ENCODE data around the gene LRRC75B. TPM values are rescaled to one million over a fixed set of nuclear protein-coding genes. Genes with fewer than 3 reads are reported as not detected.

Gene LRRC75B
- total and polyA plus RNA-seq, 2 of the 13 experiments (the other 11 are each of a cell fraction or from before 2014, with no cell fraction given): 11.8 to 34.8 TPM

DNA sequence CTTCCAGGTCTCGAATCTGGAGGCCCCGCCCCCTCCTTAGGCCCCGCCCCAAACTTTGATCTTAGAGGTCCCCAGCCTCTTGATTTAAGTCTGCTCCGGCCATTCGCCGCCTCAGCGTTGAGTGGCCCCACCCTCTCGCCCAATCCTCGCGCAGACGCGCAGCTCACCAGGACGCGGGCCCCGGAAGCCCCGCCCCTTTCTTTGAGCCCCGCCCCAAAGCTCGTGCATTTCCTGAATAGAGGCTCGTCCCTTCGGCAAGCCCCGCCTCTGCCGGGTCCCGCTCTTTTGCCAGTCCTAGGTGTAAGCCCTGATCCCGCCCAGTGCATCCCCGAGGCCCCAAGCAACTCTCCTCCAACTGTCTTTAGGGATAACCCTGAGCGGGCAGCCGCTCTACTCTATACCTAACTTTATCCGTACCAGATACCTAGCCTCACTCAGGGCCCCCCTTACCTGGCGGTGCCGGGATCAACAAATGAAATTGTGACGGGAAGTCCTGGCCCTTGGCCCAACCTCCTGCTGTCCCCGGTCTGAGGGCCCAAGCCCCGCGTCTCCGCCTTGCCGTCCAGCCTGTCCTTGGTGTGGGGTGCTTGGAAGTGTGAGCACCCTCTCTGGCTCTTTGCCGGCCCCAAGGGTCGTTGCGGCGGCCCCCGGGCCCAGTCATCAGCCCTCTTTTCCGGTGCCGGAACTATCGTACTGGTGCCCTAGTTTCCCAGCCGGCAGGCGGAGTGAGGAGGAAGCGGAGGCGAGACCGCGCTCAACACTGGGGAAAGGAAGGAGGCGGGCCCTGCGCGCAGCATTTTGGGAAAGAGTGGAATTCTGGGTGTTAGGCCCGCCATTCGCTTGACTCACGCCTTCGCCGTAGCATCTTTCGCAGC is 37.5 kb downstream of the LRRC75B start, which contains the start of gene SNRPD3 (continued):
- TF ChIP-seq KLF15 (CRISPR knock-in tag; IDR thresholded peaks at IDR 0.05; ENCODE audit: borderline replicate concordance) (0 out of 2 replicates have a peak, but pooled peaks have one; percentile 72), MAZ (IDR thresholded peaks at IDR 0.05; ENCODE audit: borderline replicate concordance, low read depth, low read length) (peak; percentile 47; the same call in 1 of the 2 replicates), MAZ (CRISPR knock-in tag; IDR thresholded peaks at IDR 0.05; ENCODE audit: low read depth) (peak; percentile 60; the same call in 1 of the 2 replicates), ZNF263 (CRISPR knock-in tag; IDR thresholded peaks at IDR 0.05) (peak; percentile 62; the same call in 1 of the 2 replicates), POLR2AphosphoS5 (IDR thresholded peaks at IDR 0.05; ENCODE audit: low read depth, low read length) (peak; percentile 86), ZNF383 (CRISPR knock-in tag; IDR thresholded peaks at IDR 0.05; ENCODE audit: borderline replicate concordance) (no peak), PAWR (CRISPR knock-in tag; IDR thresholded peaks at IDR 0.05; ENCODE audit: borderline replicate concordance) (no peak), TBP (CRISPR knock-in tag; IDR thresholded peaks at IDR 0.05) (no peak), ASH2L (IDR thresholded peaks at IDR 0.05; ENCODE audit: insufficient read length, low read depth, low read length) (peak; percentile 98), SNAPC2 (CRISPR knock-in tag; IDR thresholded peaks at IDR 0.05) (no peak), TSC22D2 (CRISPR knock-in tag; IDR thresholded peaks at IDR 0.05; ENCODE audit: borderline replicate concordance) (peak; percentile 84; the same call in 1 of the 2 replicates), HNF4G (IDR thresholded peaks at IDR 0.05; ENCODE audit: borderline replicate concordance, low read depth, low read length) (no peak; the same call in 1 of the 2 replicates), HNF4G (CRISPR knock-in tag; IDR thresholded peaks at IDR 0.05; ENCODE audit: borderline replicate concordance, low read depth) (0 out of 2 replicates have a peak, but pooled peaks have one; percentile 37), ZNF567 (CRISPR knock-in tag; IDR thresholded peaks at IDR 0.05; ENCODE audit: borderline replicate concordance) (no peak), AKAP8 (CRISPR knock-in tag; IDR thresholded peaks at IDR 0.05) (peak; percentile 83), NFE2L2 (IDR thresholded peaks at IDR 0.05; ENCODE audit: low read length) (no peak), MXD4 (CRISPR knock-in tag; IDR thresholded peaks at IDR 0.05) (peak; percentile 74), CBX5 (CRISPR knock-in tag; IDR thresholded peaks at IDR 0.05; ENCODE audit: borderline replicate concordance) (peak; percentile 94)
- TF ChIP-seq, protein P1, sequence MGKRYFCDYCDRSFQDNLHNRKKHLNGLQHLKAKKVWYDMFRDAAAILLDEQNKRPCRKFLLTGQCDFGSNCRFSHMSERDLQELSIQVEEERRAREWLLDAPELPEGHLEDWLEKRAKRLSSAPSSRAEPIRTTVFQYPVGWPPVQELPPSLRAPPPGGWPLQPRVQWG (CRISPR knock-in tag; IDR thresholded peaks at IDR 0.05; ENCODE audit: borderline replicate concordance, low read depth): no peak
- TF ChIP-seq, protein P2, sequence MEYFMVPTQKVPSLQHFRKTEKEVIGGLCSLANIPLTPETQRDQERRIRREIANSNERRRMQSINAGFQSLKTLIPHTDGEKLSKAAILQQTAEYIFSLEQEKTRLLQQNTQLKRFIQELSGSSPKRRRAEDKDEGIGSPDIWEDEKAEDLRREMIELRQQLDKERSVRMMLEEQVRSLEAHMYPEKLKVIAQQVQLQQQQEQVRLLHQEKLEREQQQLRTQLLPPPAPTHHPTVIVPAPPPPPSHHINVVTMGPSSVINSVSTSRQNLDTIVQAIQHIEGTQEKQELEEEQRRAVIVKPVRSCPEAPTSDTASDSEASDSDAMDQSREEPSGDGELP (IDR thresholded peaks at IDR 0.05; ENCODE audit: borderline replicate concordance, low read depth): 0 out of 2 replicates have a peak, but pooled peaks have one; percentile 31
- TF ChIP-seq, protein P3, sequence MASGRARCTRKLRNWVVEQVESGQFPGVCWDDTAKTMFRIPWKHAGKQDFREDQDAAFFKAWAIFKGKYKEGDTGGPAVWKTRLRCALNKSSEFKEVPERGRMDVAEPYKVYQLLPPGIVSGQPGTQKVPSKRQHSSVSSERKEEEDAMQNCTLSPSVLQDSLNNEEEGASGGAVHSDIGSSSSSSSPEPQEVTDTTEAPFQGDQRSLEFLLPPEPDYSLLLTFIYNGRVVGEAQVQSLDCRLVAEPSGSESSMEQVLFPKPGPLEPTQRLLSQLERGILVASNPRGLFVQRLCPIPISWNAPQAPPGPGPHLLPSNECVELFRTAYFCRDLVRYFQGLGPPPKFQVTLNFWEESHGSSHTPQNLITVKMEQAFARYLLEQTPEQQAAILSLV (CRISPR knock-in tag; IDR thresholded peaks at IDR 0.05; ENCODE audit: borderline replicate concordance): peak; percentile 97
- TF ChIP-seq, protein P4, sequence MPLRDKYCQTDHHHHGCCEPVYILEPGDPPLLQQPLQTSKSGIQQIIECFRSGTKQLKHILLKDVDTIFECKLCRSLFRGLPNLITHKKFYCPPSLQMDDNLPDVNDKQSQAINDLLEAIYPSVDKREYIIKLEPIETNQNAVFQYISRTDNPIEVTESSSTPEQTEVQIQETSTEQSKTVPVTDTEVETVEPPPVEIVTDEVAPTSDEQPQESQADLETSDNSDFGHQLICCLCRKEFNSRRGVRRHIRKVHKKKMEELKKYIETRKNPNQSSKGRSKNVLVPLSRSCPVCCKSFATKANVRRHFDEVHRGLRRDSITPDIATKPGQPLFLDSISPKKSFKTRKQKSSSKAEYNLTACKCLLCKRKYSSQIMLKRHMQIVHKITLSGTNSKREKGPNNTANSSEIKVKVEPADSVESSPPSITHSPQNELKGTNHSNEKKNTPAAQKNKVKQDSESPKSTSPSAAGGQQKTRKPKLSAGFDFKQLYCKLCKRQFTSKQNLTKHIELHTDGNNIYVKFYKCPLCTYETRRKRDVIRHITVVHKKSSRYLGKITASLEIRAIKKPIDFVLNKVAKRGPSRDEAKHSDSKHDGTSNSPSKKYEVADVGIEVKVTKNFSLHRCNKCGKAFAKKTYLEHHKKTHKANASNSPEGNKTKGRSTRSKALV (CRISPR knock-in tag; IDR thresholded peaks at IDR 0.05): no peak; the same call in 1 of the 2 replicates
- TF ChIP-seq, protein P5, sequence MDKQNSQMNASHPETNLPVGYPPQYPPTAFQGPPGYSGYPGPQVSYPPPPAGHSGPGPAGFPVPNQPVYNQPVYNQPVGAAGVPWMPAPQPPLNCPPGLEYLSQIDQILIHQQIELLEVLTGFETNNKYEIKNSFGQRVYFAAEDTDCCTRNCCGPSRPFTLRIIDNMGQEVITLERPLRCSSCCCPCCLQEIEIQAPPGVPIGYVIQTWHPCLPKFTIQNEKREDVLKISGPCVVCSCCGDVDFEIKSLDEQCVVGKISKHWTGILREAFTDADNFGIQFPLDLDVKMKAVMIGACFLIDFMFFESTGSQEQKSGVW (CRISPR knock-in tag; IDR thresholded peaks at IDR 0.05; ENCODE audit: borderline replicate concordance): 0 out of 2 replicates have a peak, but pooled peaks have one; percentile 21

Measured in HepG2 (cell line).